HepG2 (cell line): ENCODE data around the gene ELMO2. TPM values are rescaled to one million over a fixed set of nuclear protein-coding genes. Genes with fewer than 3 reads are reported as not detected.
A peak's percentile ranks its signal among the peaks of the same experiment; 100 is the strongest.

Source experiments
- ATF5 ChIP-seq: sonication (generic); formaldehyde crosslinking; IDR thresholded peaks from 2 replicates; pipeline ENCODE4 v1.4.0; 2020; ENCODE audit warnings: mild to moderate bottlenecking, low read depth, missing genetic modification reagents
- E2F2 ChIP-seq: sonication (generic); formaldehyde crosslinking; IDR thresholded peaks from 2 replicates; pipeline ENCODE4 v1.4.0; 2020; ENCODE audit warnings: missing genetic modification reagents, borderline replicate concordance
- HIC2 ChIP-seq: sonication (generic); formaldehyde crosslinking; IDR thresholded peaks from 2 replicates; pipeline ENCODE4 v1.9.0; 2022; ENCODE audit warnings: low read depth, missing genetic modification reagents
- KMT2B ChIP-seq: IDR thresholded peaks from 2 replicates; pipeline ENCODE4 v1.6.1; 2016; ENCODE audit warnings: missing genetic modification reagents, missing compliant biosample characterization
- MXD1 ChIP-seq: sonication (generic); formaldehyde crosslinking; IDR thresholded peaks from 2 replicates; pipeline ENCODE4 v1.4.0; 2020; ENCODE audit warnings: mild to moderate bottlenecking, missing genetic modification reagents
- NFYB ChIP-seq: sonication (generic); formaldehyde crosslinking; IDR thresholded peaks from 2 replicates; pipeline ENCODE4 v1.4.0; 2020; ENCODE audit warnings: missing genetic modification reagents
- STAG1 ChIP-seq: sonication (generic); formaldehyde crosslinking; IDR thresholded peaks from 2 replicates; pipeline ENCODE4 v1.4.0; 2020; ENCODE audit warnings: missing genetic modification reagents
- SYNCRIP ChIP-seq: fragments of 200-400 bp; formaldehyde crosslinking; IDR thresholded peaks from 2 replicates; pipeline ENCODE4 v1.6.1; 2018; ENCODE audit warnings: mild to moderate bottlenecking, low read depth, low read length; ENCODE audit not compliant: insufficient read depth
- ZBTB7A ChIP-seq: sonication (generic); formaldehyde crosslinking; IDR thresholded peaks from 2 replicates; pipeline ENCODE4 v1.8.0; 2022; ENCODE audit warnings: mild to moderate bottlenecking, missing genetic modification reagents
- ZFP36L1 ChIP-seq: sonication (generic); formaldehyde crosslinking; IDR thresholded peaks from 2 replicates; pipeline ENCODE4 v1.8.0; 2022; ENCODE audit warnings: mild to moderate bottlenecking, missing genetic modification reagents, moderate library complexity
- ZNF121 ChIP-seq: sonication (generic); formaldehyde crosslinking; IDR thresholded peaks from 2 replicates; pipeline ENCODE4 v1.5.0; 2020; ENCODE audit warnings: mild to moderate bottlenecking, missing genetic modification reagents
- ZNF296 ChIP-seq: sonication (generic); formaldehyde crosslinking; conservative IDR thresholded peaks from 2 replicates; pipeline ENCODE4 v1.5.0; 2020; ENCODE audit warnings: mild to moderate bottlenecking, missing genetic modification reagents
- ZNF318 ChIP-seq: sonication (generic); formaldehyde crosslinking; IDR thresholded peaks from 2 replicates; pipeline ENCODE4 v1.4.0; 2020; ENCODE audit warnings: mild to moderate bottlenecking, missing genetic modification reagents
- ZNF350 ChIP-seq: sonication (generic); formaldehyde crosslinking; IDR thresholded peaks from 2 replicates; pipeline ENCODE4 v1.4.0; 2020; ENCODE audit warnings: mild to moderate bottlenecking, low read depth, missing genetic modification reagents, borderline replicate concordance
- ZNF441 ChIP-seq: sonication (generic); formaldehyde crosslinking; IDR thresholded peaks from 2 replicates; pipeline ENCODE4 v1.7.0; 2021; ENCODE audit warnings: missing genetic modification reagents, borderline replicate concordance
- ZNF484 ChIP-seq: sonication (generic); formaldehyde crosslinking; IDR thresholded peaks from 2 replicates; pipeline ENCODE4 v1.5.1; 2020; ENCODE audit warnings: mild to moderate bottlenecking, low read depth, missing genetic modification reagents, borderline replicate concordance
- ZSCAN9 ChIP-seq: IDR thresholded peaks from 2 replicates; pipeline ENCODE4 v1.6.1; 2016; ENCODE audit warnings: borderline replicate concordance
- polyA plus RNA-seq, 8 experiments: library from polyadenylated mRNA; depleted of rRNA in 3 of 8; stranded (reverse) in 7 of 8; unstranded in 1 of 8; fragments of >200 nt; fragmentation: Illumina TruSeq in 4 of 8; extraction: Trizol in 4 of 8; gene quantifications; 2 replicates each; pipeline versions ENCODE4 v1.2.1 to v1.2.3, GENCODE V29; 2011 to 2016; ENCODE audit warnings: low read depth in 4 of 8, missing spikeins in 1 of 8, mixed read lengths in 1 of 8; ENCODE audit not compliant: insufficient read depth in 1 of 8
- total RNA-seq, 5 experiments: library from RNA; depleted of rRNA; stranded (reverse); fragments of >200 nt; fragmentation: Illumina TruSeq; extraction: Trizol; gene quantifications; 2 replicates each; pipeline ENCODE4 v1.2.3, GENCODE V29; 2016; ENCODE audit warnings: low read depth in 1 of 5

ELMO2 gene
- total and polyA plus RNA-seq, 2 of the 13 experiments (the other 11 are each of a cell fraction or from before 2014, with no cell fraction given), result 30.6 to 35.7 TPM

GRCh38 chr20:46406986-46407670 is 713 bp upstream of the ELMO2 start (continued):
- TF ChIP-seq ZNF318 (peak; percentile 92), E2F2 (CRISPR knock-in tag) (no peak), ZNF296 (CRISPR knock-in tag) (0 out of 2 replicates have a peak, but pooled peaks have one; percentile 53), ZFP36L1 (CRISPR knock-in tag) (no peak), ZNF441 (CRISPR knock-in tag) (peak; percentile 79; the same call in 1 of the 2 replicates), KMT2B (CRISPR knock-in tag) (no peak), STAG1 (CRISPR knock-in tag) (no peak), ZNF350 (peak; percentile 24; the same call in 1 of the 2 replicates), ZSCAN9 (CRISPR knock-in tag) (no peak), SYNCRIP (no peak), HIC2 (CRISPR knock-in tag) (peak; percentile 88), NFYB (no peak), ZBTB7A (CRISPR knock-in tag) (no peak), ZNF484 (CRISPR knock-in tag) (0 out of 2 replicates have a peak, but pooled peaks have one; percentile 54), ATF5 (CRISPR knock-in tag) (0 out of 2 replicates have a peak, but pooled peaks have one; percentile 79), MXD1 (CRISPR knock-in tag) (no peak), ZNF121 (CRISPR knock-in tag) (no peak)
